ENCODE results near the gene CTNNA2.

The CTNNA2 gene

GRCh38 chr2:80281049-80281448 lies 768.2 kb downstream of the CTNNA2 start:
- DNase-seq (ENCODE audit: low spot score), result no peak

GRCh38 chr2:80288576-80288975 lies 775.7 kb downstream of the CTNNA2 start:
- DNase-seq (ENCODE audit: low spot score), result no peak

DNA sequence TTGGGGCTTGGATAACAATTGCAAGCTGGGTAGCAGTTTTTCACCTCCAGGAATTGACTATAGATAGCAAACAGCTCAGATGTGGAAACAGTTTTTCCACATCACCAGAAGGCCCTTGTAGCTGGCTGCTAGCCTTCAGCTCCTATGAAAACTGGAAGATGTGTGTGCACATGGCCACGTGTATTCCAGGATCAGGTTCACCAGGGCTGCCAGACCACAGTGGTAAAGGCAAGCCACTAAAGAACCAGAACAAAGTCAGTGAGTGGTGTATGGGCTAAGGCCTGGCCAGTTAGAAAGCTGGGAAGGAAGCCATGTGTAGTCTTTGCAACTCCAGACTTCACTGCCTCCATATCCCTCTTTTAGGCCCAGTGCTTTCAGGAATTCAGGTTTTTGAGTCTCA lies 778.8 kb downstream of the CTNNA2 start:
- DNase-seq (ENCODE audit: low spot score), result no peak

DNA sequence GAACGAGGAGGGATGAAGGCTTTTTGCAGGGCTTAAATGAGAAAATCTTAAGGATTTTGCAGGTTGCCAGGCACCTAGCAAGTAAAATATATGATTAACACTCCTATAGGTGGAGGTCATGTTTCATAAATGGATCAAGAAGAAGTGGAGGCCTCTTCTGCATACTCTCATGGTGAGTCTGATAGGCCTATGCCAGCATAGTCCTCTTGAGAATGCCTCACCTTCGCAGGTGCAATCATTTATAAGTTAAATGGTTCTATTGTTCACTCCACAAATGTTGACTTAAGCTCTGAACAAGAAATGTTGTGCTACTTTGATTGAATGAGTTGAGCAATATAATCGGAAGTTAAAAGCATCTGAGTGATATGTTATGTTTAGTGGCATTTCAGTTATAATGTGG lies 779.6 kb downstream of the CTNNA2 start:
- no peak for DNase-seq (ENCODE audit: low spot score)

DNA sequence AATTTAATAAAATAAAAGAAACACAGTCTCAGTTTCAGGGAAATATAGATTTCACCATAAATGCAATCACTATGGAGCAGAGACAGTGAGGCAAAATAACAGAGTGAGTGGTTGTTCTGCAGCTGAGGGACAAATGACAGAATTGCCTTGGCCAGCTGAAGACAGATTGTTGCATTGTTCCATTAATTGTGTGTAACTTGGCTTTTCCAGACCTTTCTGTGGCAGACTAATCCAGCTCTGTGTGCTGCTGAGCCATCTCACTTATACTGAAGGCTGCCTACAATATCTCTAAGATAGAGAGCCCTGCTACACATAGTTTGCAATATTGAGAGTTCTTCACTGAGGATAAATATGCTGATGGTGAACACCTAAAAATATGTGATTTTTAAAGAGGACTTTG lies 780.2 kb downstream of the CTNNA2 start:
- no peak for DNase-seq (ENCODE audit: low spot score)

- no peak for DNase-seq (ENCODE audit: low spot score)
These were observed 786.1 kb downstream of the CTNNA2 start for GRCh38 chr2:80298954-80299353.

GRCh38 chr2:80299661-80300060 lies 786.8 kb downstream of the CTNNA2 start:
- DNase-seq (ENCODE audit: low spot score), result no peak

- DNase-seq (ENCODE audit: low spot score), result no peak
These were observed 787.5 kb downstream of the CTNNA2 start for GRCh38 chr2:80300346-80300745.

- no peak for DNase-seq (ENCODE audit: low spot score)
These were observed 788.1 kb downstream of the CTNNA2 start for GRCh38 chr2:80300954-80301353.

GRCh38 chr2:80302001-80302313 lies 789.1 kb downstream of the CTNNA2 start:
- no peak for DNase-seq (ENCODE audit: low spot score)

DNA sequence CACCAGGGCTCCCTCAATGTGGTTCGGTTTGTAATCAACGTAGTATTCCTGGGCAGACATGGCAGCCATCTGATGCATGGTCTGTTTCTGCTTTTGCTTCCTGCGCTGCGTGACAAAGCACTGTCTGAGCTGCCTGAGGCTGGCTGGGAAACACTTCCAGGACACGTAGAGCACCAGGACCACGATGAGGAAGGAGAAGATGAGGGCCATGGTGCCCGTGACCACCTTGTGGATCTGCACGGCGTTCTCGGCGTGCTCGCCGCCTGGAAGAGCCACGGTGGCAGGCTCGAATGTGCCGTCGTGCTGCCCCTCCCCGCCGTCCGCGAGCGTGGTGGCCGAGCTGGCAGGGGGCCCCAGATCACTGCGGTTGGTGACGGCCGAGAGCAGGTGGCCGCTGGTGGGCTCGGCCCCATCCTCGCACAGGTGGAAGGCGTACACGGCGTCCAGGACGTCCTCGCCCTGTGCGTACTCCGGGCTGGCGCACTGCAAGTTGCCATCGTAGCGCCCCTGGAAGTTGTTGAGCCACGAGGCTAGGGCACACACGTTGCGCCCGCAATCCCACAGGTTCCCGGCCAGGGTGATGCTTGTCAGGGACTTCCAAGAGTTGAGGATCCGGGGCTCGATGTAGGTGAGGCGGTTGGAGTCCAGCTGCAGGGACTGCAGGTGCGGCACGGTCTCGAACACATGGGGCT lies 789.6 kb downstream of the CTNNA2 start:
- DNase-seq (ENCODE audit: low spot score), result no peak

DNA sequence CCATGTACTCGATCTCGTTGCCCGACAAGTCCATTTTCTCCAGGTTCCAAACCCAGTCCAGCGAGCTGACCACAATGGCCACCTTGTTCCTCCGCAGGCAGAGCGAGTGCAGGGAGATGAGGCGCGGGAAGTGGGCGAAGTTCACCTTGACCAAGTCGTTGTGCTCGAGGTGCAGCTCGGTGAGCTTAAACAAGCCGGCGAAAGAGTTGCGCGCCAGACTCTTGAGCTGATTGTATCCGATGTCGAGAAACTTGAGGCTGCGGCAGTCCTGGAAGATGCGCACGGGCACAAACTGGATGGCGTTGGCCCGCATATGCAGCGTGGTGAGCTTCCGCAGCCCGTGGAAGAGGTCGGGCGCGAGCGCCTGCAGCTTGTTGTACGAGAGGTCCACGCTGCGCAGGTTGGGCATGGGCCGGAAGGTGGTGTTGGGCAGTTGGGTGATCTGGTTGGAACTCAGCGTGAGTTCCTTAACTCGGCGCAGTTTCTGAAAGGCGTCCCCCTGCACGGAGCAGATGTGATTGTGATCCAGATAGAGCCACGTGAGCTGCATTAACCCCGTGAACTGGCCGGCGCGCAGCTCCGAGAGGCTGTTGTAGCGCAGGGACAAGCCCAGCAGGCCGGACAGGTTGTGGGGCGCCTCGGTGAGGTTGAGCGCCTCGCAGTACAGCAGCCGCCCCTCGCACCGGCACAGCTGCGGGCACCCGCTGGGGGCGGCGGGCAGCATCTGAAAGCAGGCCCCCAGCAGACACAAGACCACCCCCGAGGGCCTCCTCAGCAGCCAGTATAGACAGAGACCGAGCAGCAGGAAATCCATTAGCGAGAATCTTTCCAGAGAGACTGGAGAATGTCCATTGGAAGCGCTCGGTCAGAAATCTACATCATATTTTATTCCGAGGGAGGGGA lies 790.4 kb downstream of the CTNNA2 start:
- no peak for DNase-seq (ENCODE audit: low spot score)

- no peak for DNase-seq (ENCODE audit: low spot score)
These were observed 791.3 kb downstream of the CTNNA2 start, which contains the start of gene LRRTM1 for GRCh38 chr2:80303909-80304837. TSS of gene LRRTM1 (minus strand) at chr2:80304752. CDS start at chr2:80303819, 933 bp downstream.

- no peak for DNase-seq (ENCODE audit: low spot score)
These were observed 798.5 kb downstream of the CTNNA2 start for GRCh38 chr2:80311304-80311703.

DNA sequence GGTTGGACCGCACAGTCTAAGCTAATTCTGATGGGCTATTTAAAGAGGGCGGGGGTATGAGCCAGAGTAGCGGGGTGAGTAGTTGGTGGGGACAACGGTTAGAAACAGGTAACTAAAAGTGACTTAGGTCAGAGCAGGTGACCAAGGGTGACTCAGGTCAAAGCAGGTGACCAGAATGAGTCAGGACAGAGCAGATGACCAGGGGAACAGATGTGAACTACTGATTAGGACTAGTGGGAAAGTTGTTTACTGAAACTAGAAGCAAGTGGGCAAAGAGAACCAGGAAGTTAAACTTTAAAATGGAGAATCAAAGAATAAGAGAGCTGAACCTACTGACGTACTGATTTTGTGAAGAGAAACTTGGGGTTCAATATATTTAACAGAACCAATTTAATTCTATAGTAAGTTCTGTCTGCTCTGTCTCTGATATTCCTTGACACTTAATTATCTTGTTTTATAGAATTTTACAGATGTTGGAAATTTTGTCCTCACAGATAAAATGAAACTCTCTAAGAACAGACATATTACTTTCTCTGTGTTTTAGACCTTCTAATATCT lies 799.5 kb downstream of the CTNNA2 start:
- DNase-seq (ENCODE audit: low spot score), result no peak

DNA sequence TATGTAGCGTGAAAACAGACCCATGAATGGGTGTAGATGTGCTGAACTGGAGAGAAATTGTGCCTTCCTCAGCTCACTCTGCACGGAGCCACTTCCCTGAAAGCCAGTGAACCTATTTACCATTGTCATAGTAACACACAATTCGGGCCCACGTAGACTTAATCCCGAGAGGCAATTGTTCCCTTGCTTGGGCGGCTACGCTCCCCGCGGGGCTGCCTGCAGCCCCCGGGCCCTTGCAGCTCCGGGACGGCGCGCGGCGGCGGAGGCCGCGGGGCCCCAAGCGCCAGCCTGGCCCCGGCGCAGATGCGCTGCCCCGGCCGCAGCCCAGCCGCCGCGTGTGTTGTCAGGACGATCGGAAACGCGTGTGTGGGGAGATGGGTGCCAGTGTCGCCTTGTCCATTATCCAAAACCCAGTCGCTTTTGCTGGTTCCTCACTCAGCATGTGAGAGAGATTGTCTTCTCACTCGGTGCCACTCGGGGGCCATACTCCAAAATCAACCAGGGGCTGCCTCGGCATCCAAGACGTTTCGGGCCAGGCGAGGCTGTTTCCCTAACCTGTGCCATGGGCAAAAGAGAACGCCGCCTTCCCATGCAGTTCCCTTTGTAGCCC lies 809.6 kb downstream of the CTNNA2 start:
- DNase-seq (ENCODE audit: low spot score), result no peak

DNA sequence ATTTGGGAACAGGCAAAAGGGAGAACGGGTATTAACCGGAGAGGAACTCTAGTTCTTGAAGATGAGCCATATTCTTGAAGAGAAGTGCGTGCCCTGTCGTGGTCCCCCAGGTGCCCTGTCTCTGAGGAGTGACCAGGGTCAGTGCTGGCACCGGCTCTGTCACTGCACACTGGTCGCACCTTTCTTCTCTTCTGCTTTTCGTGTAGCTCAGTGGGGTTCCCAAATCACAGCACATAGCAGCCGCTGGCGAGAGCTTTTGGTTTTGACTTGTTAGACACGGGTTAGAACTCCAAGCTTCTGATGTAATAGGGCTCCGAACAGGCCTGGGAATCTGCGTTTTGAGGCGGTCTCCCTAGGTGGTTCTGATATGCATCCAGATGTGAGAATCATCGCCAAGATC lies 810.1 kb downstream of the CTNNA2 start:
- no peak for DNase-seq (ENCODE audit: low spot score)

DNA sequence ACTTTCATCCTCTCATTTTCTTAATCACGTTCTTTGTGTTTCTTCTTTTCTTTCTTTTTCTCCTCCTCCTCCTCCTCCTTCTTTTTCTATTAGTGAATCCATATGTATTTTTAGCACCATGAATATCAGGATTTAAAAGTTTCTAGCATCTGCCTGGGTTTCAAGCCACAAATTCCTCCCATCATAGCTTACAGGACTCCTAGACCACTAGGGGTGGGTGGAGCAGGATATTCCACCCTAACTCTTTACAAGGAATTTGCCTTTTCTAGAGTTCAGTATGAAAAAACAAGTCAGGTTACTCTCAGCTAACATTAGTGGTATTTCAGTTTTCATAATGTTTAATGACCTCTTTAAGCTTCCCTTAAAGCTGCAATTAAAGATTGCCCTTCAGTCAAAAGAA lies 810.8 kb downstream of the CTNNA2 start:
- DNase-seq (ENCODE audit: low spot score), result no peak

DNA sequence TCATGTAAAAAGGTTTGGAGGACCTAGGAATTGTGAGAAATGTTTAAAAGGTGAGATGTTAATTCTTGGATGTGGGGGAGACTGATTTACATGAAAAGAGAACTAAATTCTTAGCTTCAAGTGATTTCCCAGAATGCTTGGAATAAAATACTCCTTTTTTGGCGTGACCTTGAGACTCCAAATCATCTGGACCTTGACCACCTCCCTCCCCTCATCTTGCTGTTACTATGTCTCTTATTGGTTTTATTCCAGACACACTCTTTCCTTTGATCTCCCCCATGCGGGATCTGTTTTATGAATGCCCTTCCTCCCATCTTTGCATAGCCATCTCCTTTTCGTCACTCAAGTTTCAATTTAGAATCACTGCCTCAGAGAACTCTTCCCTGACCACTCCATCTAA lies 811.7 kb downstream of the CTNNA2 start:
- no peak for DNase-seq (ENCODE audit: low spot score)

DNA sequence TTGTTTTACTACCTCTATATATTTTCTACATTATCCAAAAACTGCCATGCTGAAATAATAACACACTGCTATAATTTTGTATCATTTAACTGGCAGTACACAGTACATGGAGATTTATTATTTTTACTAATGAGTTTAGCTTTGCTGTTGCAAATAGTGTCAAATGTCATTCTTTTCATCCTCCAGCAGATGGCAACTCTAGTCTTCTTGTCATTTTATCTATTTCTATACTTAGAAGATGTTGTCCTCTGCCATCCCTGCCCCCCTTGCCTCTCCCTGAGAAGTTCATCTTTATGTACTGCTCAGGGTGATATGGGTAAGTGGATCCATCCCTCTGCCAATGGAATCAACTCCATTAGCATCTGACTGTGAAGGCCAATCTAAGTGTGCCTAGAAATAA lies 813.4 kb downstream of the CTNNA2 start:
- DNase-seq (ENCODE audit: low spot score), result no peak

DNA sequence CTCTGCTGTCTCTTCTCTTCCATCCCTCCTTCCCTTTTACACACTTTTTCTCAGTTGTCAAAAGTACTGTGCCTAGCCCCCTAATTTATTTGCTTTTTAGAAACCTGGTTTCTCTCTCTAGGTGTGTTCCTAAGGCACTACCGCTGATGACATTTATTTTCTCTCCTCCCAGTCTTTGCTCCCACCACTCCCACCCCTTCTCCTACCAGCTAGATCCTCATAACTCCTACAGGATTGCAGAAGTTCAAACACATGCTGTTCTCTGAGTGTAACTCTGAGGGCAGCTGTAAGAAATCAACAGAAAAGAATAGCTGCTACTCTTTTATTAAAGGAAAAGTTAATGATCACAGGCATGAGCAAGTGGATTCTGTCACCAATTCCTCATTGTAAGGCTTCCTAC lies 814.0 kb downstream of the CTNNA2 start:
- no peak for DNase-seq (ENCODE audit: low spot score)

DNA sequence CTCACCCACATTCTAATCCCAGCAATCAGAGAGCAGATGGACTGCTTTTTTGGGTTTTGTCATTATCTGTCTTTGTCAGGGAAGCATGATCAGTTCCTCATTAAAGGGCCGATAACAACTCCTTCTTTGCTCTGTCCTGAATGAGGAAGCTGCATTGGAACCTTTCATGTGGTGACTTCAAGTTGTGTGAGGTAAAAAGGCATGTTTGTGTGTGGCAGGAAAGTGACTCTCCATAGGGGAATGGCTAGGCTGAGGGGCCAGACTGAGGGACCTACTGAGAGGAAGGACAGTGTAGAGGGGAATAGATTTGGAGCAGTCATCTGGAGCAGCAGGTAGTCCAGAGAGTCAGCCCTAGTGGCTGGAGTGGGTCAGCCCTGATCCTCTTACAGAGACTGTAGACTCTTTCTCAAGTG lies 815.3 kb downstream of the CTNNA2 start:
- no peak for DNase-seq (ENCODE audit: low spot score)
